Activated CD8-positive, alpha-beta memory T cell treated with anti-CD3 and anti-CD28 coated beads, Interleukin-2, amount 50 U/mL, for 1 hour (primary cell): Measurements from ENCODE around the gene UQCR11.

Experiments used
- DNase-seq: peaks from one replicate; pipeline ENCODE4 v3.0.0-alpha.2; 2020; ENCODE audit errors: extremely low read depth

The UQCR11 gene

DNA sequence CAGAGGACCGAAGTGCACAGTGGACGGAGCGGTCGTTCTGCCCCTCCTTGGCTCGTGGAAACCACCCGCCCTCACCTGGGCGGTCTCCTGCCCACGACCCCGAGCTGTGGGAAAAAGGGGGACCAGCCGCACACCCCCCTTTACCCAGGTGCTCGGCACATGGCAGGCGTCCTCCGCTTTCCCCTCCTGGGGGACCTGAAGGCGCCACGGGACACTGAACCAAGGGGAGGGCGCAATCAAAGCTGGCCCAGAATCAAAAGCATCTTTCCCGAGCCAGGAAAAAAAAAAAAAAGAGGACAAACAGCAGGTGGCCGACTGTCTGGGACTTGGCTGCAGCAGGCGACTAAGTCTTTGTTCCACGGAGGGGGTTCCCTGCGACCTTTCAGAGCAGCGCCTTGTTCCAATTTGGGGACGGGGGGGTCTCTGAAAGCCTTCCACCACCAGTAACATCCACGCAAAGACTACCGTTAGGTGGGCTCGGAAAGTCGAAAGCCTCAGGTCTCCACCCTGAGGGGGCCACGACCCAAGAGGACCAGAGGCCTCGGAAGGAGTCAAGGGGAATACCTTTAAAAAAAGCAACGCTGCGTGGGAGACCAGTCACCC lies 13.7 kb downstream of the UQCR11 start:
- DNase-seq = no peak

DNA sequence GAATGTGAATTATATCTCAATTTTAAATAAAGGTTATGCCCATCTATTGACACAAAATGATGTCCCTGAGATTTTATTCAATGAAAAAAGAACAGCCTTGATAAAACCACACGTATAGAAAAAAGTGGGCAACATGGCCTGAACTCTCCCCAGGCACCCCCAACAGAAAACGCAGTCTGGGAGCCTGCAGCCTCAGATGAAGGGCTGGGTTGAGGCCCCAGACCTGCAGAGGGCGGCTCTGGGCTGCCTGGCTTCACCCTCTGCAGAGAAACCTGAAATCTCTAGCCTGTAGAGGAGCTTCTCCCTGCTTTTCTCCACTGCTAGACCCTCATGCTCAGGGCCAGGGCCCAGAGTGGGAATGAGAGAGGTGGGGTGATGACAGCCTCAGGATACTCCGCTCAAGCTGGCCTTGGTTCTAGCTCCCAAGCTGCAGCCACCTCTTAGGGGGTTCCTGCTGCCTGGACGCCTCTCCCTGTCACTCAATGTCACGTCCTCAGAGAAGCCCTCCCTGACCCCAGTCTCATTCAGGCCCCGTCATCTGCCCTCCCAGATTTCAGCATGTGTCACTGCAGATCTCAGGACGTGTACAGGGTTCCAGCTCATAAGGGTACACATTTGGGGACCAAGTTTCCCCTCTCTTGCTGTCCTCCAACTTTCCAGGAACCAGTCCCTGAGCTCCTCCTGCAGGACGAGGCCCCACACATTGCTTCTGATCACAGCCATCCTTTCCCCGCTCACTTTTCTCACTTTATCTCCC lies 14.4 kb downstream of the UQCR11 start:
- DNase-seq = no peak

DNA sequence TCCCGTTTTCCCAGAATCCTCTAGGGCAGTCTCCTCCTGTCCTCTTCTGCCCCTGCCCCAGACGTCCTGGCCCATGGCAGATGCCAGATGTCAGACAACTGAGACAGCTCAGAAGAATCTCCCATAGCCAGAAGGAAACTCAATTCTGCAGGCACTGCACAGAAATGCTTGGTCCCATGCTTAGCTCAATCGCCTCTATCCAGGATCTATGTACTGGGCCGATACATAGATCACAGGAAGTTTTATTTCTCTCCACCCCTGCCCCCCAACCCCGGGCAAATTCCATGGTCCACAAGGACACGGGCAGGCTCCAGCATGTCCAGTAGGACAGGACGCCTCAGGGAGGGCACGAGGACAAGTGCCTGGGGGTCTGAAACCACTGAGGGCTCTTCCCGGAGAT lies 17.4 kb downstream of the UQCR11 start:
- DNase-seq = no peak

DNA sequence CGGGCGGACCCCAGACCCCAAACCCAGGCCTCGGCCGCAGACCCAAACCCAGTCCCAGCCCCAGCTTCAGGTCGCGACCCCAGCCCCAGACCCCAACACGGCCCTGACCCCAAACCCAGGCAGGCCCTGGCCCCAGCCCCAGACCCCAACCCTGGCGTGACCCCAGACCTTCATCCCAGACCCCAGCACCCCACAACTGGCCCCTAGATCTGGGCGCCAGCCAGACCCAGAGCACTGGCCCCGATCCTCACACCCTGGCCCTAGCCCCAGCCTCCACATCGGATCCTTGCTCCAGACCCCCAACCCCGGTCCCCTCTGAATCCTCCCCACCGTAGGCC lies 20.1 kb downstream of the UQCR11 start:
- no peak for DNase-seq

DNA sequence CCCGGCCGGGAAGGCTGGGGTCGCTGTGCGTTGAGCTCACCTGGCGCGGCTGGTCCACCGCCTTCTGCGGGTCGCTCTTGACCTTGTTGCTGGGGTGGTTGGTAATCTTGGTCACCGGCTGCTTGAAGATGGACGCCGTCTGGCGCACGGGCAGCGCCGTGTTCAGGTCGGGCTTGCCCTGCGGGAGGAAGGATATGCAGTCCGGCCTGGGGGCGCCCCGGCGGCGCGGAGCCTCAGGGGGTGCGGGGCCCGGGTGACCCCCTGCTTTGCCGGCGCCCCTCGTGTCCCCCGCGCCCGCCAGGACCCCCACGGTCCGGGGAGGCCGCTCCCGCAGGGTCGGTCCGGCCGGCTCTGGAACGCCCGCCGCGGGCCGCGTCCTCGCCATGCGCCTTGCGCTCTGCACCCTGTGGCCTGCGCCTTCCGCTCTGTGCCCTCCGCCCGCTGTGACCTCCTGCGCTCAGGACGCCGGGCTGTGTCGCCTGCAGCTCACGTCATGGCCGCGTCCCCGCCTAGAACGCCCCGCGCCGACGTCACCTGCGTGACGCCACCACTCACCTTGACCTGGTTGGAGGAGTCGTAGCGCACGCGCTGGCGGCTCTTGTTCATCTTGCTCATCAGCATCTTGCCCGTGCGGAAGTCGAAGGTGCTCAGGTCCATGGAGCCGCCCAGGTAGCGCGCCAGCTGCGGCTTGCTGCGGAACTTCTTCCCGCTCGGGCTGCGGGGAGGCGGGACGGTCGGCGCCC lies 20.6 kb downstream of the UQCR11 start:
- DNase-seq = no peak

DNA sequence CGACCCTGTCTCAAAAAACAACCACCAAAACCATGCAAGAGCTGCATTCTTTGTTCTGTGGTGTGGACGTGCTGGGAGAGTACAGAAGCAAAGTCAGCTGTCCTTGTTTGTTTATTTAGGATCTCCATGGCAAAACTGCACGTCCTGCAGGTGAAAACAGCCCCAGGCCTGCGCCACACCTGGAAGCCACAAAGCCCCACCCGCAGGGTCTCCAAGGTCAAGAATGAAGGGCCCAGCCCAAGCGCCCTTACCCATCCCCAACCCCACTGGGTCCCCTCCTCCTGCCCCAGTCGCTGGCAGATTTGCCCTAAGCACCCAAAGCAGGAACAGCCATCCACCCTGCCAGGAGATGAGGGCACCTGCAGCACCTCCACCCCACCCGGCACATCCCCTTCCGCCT lies 23.1 kb downstream of the UQCR11 start:
- no peak for DNase-seq

DNA sequence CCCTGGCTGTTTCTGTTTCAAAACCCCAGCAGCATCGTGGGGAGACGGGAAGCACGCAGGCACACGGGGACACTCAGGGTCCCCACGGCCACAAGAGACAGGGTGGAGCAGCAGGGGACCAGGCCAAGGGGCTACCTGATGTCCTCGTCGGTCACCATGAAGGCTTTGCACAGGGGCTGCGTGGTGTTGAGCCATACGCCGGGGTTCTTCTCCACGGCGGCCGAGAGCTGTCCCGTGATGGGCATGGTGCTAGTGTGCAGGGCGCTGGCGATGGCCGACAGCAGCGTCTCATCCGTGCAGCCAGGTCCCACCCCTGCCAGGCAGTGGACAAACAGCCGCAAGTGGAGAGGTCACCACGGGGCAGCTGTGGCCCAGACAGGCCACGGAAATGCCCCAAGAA lies 24.3 kb downstream of the UQCR11 start:
- DNase-seq = no peak

DNA sequence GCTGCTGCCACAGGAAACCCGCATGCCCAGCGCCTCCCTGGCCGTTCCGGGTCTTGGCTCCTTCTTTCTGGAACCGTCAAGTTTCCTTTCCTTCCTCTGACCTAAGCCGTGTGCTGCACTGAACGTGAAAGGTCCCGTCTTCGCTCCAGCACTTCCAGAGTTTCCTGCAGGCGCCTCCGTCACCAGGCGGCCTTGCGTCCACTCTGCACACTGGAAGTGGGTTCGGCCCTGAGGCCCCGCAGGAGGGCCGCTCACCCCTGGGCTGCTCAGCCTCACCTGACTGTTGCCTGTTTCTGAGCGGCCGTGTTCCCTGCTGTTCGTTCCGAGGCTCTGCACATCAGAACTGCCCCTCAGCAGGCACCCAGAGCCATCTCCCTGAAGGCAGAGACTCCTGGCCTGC lies 24.9 kb downstream of the UQCR11 start:
- DNase-seq = no peak

DNA sequence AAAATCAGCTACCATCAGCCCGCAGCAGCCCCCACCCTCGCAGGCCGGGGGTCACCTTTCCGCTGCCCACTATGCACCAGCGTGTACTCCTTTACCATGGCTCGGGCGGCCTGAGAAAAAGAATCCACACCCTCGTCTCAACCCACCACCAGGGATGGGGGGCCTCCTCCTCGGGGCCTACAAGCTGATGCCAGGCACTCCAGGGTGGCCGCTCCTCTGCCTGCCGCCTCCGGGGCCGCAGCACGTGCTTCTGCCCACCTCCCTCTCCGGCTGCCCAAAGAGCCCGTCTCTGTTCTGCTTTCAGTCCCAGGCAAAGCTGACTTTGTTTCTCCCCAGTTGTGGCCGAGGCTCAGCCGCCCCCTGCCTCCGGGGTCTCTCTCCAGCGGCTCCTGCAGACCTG lies 26.0 kb downstream of the UQCR11 start:
- no peak for DNase-seq

DNA sequence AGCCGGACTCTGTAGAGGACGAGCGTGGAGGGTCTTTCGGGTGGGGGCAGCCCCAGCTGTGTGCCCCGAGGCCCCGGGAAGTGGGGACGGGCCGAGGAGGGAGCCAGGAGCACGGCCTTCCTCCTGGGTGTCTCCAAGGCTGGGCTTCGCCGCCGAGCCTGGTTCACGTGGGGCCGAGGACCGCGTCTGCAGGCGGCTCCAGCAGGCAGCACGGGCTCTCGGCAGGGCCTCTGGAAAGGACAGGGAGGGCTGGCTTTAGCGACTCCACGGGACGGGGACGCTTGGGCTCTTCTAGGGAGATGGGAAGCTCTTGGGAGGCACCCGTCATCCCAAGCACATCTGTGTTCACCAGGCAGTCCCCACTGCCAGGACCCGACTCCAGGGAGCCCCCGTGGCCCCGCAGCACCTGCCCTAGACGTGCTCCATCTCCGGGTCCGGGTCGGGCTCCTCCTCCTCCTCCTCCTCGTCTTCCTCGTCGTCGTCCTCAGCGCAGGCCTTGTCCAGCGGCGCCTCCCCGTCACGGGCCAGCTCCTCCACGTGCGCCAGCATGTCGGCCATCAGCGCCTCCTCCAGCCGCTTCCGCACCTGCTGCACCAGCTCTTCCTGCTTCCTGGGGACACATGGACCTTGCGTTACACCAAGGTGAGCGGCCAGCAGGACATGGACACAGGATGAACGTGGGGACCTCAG lies 27.2 kb downstream of the UQCR11 start:
- DNase-seq = no peak

DNA sequence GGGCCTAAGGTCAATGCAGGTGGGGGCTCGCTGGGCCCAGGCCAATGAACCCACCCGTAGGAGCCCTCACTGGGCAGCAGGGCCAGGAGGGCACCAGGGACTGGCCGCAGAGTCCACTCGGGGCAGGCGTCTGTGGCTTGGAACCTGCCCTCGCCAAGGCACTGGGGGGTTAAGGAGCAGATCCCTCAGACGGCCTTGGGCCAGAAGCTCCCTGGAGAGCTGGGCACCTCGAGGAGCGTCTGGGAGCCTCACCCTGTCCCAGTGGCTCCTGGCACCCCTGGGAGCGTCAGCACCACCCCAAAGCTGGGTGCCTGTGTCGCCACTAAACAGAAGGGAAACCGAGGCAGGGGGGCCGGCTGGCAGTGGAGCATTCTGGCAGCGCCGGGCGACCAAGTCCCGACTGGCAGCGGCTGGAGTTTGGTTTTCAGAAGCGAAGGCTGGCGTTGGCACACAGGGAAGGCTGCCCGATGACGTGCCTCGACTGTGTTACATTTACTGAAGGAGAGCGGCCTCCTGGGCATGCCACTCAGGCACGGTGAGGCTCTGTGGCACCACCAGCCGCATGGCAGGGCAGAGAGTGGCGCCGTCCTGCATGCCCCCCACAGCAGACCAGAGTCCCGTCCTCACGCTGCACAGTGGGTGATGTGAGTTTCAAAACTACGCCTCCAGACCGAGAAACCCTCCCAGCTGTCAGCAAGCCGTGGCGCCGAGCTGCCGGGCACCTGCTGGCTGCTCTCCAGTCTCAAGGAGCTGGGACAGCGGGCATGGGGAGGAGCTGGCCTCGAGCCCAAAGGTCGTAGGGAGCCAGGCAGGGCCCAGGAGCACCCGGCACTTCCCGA lies 28.0 kb downstream of the UQCR11 start:
- DNase-seq = no peak

DNA sequence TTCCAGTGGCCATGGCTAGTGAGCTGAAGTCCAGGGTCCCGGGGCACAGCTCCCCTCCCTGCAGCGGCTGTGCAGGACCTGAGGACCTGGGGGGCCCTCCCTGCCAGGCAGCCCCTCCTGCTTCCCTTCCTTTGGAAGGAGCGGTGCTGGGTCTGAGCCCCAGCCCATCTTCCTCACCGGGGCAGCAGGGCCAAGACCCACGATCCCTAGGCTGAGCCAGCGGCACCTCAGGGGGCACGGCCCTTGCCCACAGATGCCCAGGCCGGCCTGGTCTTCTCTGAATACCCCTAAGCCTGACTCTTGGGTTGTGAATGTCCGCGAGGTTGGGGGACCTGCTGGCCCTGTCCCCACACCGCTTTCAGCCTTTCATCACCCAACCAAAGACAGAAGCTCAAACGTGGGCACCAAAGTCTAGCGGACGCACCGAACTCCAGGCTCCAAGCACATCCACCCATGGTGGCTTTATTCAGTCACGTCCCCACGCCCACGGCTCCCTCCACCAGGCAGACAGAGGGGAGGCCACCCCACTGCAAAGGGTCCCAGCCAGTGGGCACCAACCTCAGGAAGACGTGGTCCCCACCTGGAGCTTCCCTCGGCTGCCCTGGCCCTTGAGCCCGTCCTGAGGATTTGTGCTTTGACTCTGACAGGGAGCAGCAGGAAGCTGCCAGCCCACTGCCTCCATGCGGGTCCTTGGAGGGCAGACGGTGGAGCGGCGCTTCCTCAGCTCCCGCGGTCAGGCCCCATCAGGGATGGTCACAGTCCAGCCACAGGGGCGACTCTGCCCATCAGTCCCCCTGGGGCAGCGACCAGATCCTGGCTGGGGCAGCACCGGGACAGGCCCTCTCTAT lies 28.8 kb downstream of the UQCR11 start:
- DNase-seq = no peak

DNA sequence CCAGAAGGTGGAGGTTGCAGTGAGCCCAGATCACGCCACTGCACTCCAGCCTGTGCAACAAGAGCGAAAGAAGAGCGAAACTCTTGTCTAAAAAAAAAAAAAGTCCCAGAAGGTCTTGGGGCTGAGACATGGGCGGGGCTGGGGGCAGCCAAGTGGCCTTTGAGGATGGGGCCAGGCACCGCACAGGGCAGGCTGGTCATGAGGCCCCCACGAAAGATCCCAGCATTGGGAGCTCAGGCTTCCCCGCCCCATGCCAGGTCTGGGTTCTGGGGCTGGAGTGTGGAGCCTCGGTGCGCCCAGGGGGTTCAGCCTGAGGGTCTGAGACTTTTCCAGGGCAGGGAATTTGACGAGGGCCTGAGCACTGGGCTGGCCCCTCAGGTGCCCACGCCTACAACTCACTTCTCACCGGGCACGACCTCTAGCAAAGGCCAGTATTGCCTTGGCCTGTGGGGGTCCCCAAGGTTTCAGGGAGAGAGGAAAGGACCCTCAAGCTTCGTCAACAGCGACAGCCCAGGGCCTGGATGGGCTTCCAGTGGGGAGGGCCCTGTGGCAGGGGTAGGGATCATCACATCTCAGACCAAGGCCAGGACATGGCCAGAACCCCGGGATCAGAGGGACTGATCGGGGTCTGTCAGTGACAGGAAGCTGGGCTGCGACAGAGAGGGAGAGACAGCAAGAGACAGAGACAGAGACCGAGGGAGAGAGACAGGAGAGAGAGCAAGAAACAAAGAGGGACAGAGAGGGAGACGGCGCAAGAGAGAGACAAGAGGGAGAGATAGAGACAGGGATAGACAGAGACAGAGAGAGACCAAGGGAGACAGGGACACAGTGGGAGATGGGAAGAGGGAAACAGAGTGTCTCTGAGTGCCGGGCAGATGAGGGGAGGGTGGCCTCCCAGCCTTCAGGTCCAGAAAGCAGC lies 29.7 kb downstream of the UQCR11 start:
- DNase-seq = no peak

DNA sequence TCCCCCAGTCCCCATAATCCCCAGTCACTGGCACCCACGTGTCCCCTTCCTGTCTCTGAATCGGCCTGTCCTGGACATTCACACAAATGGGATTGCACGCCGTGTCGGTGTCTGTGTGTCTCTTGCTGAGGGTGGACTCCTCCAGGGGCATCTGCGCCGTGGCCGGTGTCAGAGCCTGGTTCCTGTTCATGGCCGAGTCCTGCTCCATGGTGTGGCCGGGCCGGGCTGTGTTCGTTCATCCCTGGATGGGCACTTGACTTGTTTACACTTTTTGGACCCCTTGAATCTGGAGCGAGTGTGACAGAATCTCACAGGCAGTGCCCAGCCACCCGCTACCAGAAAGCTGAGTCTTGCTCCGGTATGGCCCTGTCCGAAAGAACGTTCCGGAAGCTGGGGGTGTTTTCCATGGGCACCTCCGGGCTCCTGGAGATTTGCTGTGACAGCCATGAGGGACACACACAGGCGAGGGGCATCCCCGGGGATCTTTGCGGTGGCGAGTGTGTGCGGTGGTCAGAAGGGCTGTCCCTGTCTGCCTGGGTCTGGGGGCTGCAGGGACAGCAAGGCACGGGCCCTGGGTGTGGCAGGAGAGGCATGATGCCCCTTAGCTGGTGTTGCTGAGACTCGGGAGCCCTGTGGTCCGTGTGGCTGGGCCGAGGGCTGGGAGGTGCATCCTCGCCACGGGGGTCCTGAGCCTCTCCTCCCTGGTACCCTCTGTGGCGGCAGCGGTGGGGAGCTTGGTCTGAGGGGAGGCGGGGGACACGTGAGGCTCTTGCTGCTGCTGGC lies 30.7 kb downstream of the UQCR11 start:
- DNase-seq = no peak

DNA sequence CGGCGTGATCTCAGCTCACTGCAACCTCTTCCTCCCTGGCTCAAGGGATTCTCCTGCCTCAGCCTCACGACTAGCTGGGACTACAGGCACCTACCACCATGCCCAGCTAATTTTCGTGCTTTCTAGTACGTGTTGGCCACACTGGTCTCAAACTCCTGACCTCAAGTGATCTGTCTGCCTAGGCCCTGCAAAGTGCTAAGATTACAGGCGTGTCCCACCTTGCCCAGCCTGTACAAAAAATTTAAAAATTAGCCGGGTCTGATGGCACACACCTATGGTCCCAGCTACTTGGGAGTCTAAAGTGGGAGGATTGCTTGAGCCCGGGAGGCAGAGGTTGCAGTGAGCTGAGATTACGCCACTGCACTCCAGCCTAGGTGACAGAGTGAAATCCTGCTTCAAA lies 32.5 kb downstream of the UQCR11 start:
- no peak for DNase-seq

DNA sequence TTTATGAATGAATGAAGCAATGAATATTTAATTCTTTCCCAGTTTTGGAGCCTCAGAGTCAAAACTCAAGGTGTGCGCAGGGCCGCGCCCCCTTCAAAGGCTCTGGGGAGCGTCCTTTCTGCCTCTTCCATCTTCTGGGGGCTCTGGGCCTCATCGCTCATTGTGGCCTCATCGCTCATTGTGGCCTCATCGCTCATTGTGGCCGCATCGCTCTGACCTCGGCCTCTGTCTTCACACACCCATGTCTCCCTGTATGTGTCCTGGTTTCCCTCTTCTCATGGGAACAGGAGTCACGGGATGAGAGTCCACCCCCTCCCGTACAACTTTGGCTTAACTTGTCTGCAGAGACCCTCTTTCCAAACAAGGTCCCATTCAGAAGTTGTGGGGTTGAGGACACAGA lies 33.9 kb downstream of the UQCR11 start:
- no peak for DNase-seq

DNA sequence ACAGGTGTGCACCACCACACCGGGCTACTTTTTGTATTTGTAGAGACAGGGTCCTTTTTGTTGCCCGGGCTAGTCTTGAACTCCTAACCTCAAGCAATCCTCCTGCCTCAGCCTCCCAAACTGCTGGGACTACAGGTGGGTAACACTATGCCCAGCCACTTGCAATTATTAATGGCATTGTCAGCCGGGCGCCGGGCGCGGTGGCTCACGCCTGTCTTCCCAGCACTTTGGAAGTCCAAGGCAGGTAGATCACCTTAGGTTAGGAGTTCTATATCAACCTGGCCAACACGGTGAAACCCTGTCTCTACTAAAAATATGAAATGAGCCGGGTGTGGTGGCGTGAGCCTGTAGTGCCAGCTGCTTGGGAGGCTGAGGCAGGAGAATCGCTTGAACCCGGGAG lies 34.4 kb downstream of the UQCR11 start:
- no peak for DNase-seq

DNA sequence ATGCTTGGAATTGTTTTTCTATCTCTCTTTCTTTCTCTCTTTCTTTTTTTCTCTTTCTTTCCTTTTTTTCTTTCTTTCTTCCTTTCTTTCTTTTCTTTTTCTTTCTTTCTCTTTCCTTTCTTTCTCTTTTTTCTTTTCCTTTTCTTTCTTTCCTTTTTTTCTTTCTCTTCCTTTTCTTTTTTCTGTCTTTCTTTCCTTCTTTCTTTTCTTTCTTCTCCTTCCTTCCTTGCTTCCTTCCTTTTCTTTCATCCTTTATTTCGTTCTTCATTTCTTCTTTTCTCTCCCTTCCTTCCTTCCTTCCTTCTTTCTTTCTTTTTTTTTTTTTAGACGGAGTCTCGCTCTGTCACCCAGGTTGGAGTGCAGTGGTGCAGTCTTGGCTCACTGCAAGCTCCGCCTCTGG lies 35.3 kb downstream of the UQCR11 start:
- no peak for DNase-seq
